ENCODE measurements around the gene SNTG2. TPM values are rescaled to one million over a fixed set of nuclear protein-coding genes. Genes with fewer than 3 reads are reported as not detected.

The SNTG2 gene
- total and polyA plus RNA-seq, 7 donors, result 0.26 to 1.7 (median 0.73) TPM; not detected in 2

DNA sequence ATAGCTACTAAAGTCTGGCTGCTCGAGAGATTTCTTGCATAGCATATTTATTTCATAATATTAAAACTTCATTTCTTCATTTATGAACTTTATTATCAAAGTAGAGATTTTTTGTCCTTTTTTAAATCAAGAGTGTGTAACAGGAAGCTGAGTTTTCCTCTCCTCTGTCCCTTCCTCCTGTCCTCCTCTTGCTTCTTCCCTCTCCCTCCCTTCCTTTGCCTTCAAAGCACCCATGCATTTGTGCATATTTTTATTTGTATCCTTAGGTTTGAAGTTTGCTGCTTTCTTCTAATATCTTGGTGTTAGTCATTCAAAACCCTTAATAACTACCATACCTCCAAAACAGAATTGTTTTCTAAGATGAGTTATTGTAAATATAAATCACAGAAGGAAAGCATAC, 174.6 kb downstream of the SNTG2 start:
- Histone ChIP-seq H3K27me3 (ENCODE audit: insufficient read depth in 3 of 3, low read length in 2 of 3) (no peaks in the 10 kb centered on the region), H3K27ac (no peak overlapping the region), H3K9me3 (no peaks in the 10 kb centered on the region), H3K4me3 (no peak overlapping the region), H3K36me3 (ENCODE audit: insufficient read depth in 1 of 2, low read depth in 1 of 2) (no peaks in the 10 kb centered on the region), H3K4me1 (no peaks in the 10 kb centered on the region)
- TF ChIP-seq, protein P1, sequence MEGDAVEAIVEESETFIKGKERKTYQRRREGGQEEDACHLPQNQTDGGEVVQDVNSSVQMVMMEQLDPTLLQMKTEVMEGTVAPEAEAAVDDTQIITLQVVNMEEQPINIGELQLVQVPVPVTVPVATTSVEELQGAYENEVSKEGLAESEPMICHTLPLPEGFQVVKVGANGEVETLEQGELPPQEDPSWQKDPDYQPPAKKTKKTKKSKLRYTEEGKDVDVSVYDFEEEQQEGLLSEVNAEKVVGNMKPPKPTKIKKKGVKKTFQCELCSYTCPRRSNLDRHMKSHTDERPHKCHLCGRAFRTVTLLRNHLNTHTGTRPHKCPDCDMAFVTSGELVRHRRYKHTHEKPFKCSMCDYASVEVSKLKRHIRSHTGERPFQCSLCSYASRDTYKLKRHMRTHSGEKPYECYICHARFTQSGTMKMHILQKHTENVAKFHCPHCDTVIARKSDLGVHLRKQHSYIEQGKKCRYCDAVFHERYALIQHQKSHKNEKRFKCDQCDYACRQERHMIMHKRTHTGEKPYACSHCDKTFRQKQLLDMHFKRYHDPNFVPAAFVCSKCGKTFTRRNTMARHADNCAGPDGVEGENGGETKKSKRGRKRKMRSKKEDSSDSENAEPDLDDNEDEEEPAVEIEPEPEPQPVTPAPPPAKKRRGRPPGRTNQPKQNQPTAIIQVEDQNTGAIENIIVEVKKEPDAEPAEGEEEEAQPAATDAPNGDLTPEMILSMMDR (IDR thresholded peaks at IDR 0.05), result no peak
- 50 to 61% (median 56%) methylated on average over 1 of the region's 1 CpG for WGBS, 3 donors
- ATAC-seq (no peak), DNase-seq (no peak)
- intact Hi-C loops (cut with DNase I), result no loop called here

DNA sequence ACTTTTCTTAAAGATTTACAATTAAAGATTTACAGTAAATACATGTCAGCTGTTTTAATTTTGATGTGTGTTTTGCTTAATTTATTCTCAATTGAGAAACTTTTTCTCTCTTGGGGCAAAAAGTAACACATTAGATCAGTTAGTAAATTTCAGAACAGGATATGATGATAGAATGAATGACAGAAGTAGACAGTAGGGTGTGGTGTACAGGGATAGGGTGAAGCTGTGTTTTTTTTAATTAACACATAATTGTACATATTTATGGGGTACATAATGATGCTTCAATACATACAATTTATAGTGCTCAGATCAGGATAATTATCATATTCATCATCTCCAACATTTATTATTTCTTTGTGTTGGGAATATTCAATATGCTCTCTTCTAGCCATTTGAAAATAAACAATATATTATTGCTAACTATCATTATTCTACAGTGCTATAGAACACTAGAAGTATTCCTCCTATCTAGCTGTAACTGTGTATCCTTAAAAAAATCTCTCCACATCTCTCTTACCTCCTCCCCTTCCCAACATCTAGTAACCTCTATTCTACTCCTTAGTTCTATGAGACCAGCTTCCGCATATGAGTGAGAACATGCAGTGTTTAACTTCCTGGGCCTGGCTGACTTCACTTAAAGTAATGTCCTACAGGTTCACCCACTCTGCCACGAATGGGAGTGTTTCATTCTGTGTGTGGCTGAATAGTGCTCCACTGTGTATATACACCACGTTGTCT, 175.2 kb downstream of the SNTG2 start:
- ATAC-seq (no peak), DNase-seq (no peak)
- Histone ChIP-seq H3K27me3 (ENCODE audit: insufficient read depth in 3 of 3, low read length in 2 of 3) (no peaks in the 10 kb centered on the region), H3K27ac (no peak overlapping the region), H3K9me3 (no peaks in the 10 kb centered on the region), H3K4me3 (no peak overlapping the region), H3K36me3 (ENCODE audit: insufficient read depth in 1 of 2, low read depth in 1 of 2) (no peaks in the 10 kb centered on the region), H3K4me1 (no peaks in the 10 kb centered on the region)
- intact Hi-C loops (cut with DNase I), result no loop called here
- WGBS, 3 donors, result 76 to 85% (median 78%) methylated on average over 3 of the region's 3 CpGs
- TF ChIP-seq, protein P1 (IDR thresholded peaks at IDR 0.05), result no peak

DNA sequence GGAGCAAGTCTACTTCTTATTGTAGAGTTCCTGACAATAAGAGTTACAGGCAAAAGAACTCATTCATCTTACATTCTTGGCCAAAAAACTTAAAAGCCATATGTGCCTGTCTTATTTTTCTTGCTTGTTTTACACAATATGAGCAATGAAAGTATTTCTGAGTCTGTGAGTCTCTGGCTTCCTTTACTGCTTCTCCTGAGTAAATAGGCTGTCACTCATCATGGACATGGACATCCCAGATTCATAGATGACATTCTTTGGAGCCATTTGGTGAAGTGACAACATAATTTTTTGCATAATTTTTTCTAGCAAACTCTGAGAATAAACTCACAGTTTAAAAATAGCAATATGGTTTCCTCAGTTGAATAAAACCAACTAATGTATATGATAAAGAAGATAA, 179.3 kb downstream of the SNTG2 start:
- TF ChIP-seq, protein P1 (IDR thresholded peaks at IDR 0.05), result no peak
- Histone ChIP-seq H3K27me3 (ENCODE audit: insufficient read depth in 3 of 3, low read length in 2 of 3) (no peaks in the 10 kb centered on the region), H3K9me3 (no peaks in the 10 kb centered on the region), H3K4me3 (no peak overlapping the region), H3K4me1 (no peaks in the 10 kb centered on the region), H3K27ac (no peak overlapping the region), H3K36me3 (ENCODE audit: insufficient read depth in 1 of 2, low read depth in 1 of 2) (no peaks in the 10 kb centered on the region)
- no peak for DNase-seq
- intact Hi-C loops (cut with DNase I), result no loop called here
- no peak for ATAC-seq

DNA sequence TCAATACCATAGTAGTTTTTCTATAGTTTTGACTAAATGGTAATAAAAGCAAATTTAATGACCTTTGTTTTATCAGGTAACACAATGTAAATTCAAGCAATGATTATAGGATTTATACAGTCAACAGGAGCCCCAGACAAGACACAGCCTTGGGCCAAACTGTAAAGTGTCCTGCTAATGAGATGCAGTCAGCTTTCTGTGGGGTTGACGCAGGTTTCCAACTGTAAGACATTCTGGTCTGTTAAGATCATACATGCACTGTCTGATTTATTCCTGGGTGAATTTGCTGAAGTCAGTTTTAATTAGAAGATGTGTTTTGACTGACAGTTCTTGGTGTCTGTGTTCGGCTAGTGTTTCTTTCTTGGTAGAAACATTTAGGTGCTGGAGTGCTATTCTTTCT, 180.3 kb downstream of the SNTG2 start:
- WGBS, 3 donors, result 85 to 89% (median 85%) methylated on average over 2 of the region's 2 CpGs
- no peaks in the 10 kb centered on the region for H3K4me1 ChIP-seq
- no peak overlapping the region for H3K4me3 ChIP-seq
- ATAC-seq (no peak), DNase-seq (no peak)
- H3K27me3 ChIP-seq (ENCODE audit: insufficient read depth in 3 of 3, low read length in 2 of 3), result no peaks in the 10 kb centered on the region
- intact Hi-C loops (cut with DNase I), result no loop called here
- H3K9me3 ChIP-seq, result no peaks in the 10 kb centered on the region
- TF ChIP-seq, protein P1 (IDR thresholded peaks at IDR 0.05), result no peak
- no peaks in the 10 kb centered on the region for H3K36me3 ChIP-seq (ENCODE audit: insufficient read depth in 1 of 2, low read depth in 1 of 2)
- no peak overlapping the region for H3K27ac ChIP-seq
